ENCODE measurements around the gene EFEMP1.

- TF ChIP-seq CTCF (IDR thresholded peaks at IDR 0.05), result no peak
- TF ChIP-seq POLR2A (IDR thresholded peaks at IDR 0.05), result no peak
Observed at GRCh38 chr2:55918856-55919255, 4.7 kb downstream of the EFEMP1 start.
